Measurements from ENCODE around the gene LRRTM4. TPM values are rescaled to one million over a fixed set of nuclear protein-coding genes. Genes with fewer than 3 reads are reported as not detected.

LRRTM4 gene
- total RNA-seq, 1 donor from 2014 or later = 1.8 TPM

- no peaks in the 10 kb centered on the region for H3K4me1 Mint-ChIP-seq (ENCODE audit: unreplicated experiment)
- no peak for DNase-seq (ENCODE audit: low spot score)
- no peak overlapping the region for H3K4me3 Mint-ChIP-seq (ENCODE audit: unreplicated experiment)
- no peak overlapping the region for H3K27ac Mint-ChIP-seq (ENCODE audit: unreplicated experiment)
- TF ChIP-seq CTCF (IDR thresholded peaks at IDR 0.05; ENCODE audit: unreplicated experiment) = no peak
- H3K27me3 Mint-ChIP-seq (ENCODE audit: unreplicated experiment) = no peaks in the 10 kb centered on the region
- no peaks in the 10 kb centered on the region for H3K36me3 Mint-ChIP-seq (ENCODE audit: low read depth, unreplicated experiment)
- H3K9me3 Mint-ChIP-seq (ENCODE audit: unreplicated experiment) = no peaks in the 10 kb centered on the region
Measured at GRCh38 chr2:76829374-76830234, 692.6 kb downstream of the LRRTM4 start.

GRCh38 chr2:76826691-76827090, 695.5 kb downstream of the LRRTM4 start:
- no peak overlapping the region for H3K4me3 Mint-ChIP-seq (ENCODE audit: unreplicated experiment)
- no peaks in the 10 kb centered on the region for H3K36me3 Mint-ChIP-seq (ENCODE audit: low read depth, unreplicated experiment)
- no peak overlapping the region for H3K27ac Mint-ChIP-seq (ENCODE audit: unreplicated experiment)
- H3K4me1 Mint-ChIP-seq (ENCODE audit: unreplicated experiment) = no peaks in the 10 kb centered on the region
- no peaks in the 10 kb centered on the region for H3K9me3 Mint-ChIP-seq (ENCODE audit: unreplicated experiment)
- DNase-seq (ENCODE audit: low spot score) = no peak
- no peaks in the 10 kb centered on the region for H3K27me3 Mint-ChIP-seq (ENCODE audit: unreplicated experiment)
- TF ChIP-seq CTCF (IDR thresholded peaks at IDR 0.05; ENCODE audit: unreplicated experiment) = no peak

- Mint-ChIP-seq H3K27me3 (ENCODE audit: unreplicated experiment) (no peaks in the 10 kb centered on the region), H3K27ac (ENCODE audit: unreplicated experiment) (no peak overlapping the region), H3K4me3 (ENCODE audit: unreplicated experiment) (no peak overlapping the region), H3K9me3 (ENCODE audit: unreplicated experiment) (no peaks in the 10 kb centered on the region), H3K36me3 (ENCODE audit: low read depth, unreplicated experiment) (no peaks in the 10 kb centered on the region), H3K4me1 (ENCODE audit: unreplicated experiment) (no peaks in the 10 kb centered on the region)
- DNase-seq (ENCODE audit: low spot score) = no peak
- no peak for TF ChIP-seq CTCF (IDR thresholded peaks at IDR 0.05; ENCODE audit: unreplicated experiment)
Measured at GRCh38 chr2:76825140-76825970, 696.8 kb downstream of the LRRTM4 start.

GRCh38 chr2:76821731-76822130, 700.4 kb downstream of the LRRTM4 start:
- Mint-ChIP-seq H3K36me3 (ENCODE audit: low read depth, unreplicated experiment) (no peaks in the 10 kb centered on the region), H3K27ac (ENCODE audit: unreplicated experiment) (no peak overlapping the region)

More at GRCh38 chr2:76821731-76822130, 700.4 kb downstream of the LRRTM4 start:
- DNase-seq (ENCODE audit: low spot score) = no peak
- H3K9me3 Mint-ChIP-seq (ENCODE audit: unreplicated experiment) = no peaks in the 10 kb centered on the region
- no peak overlapping the region for H3K4me3 Mint-ChIP-seq (ENCODE audit: unreplicated experiment)
- no peaks in the 10 kb centered on the region for H3K27me3 Mint-ChIP-seq (ENCODE audit: unreplicated experiment)
- no peaks in the 10 kb centered on the region for H3K4me1 Mint-ChIP-seq (ENCODE audit: unreplicated experiment)
- no peak for TF ChIP-seq CTCF (IDR thresholded peaks at IDR 0.05; ENCODE audit: unreplicated experiment)
